GM21825 (cell line): ENCODE data around the gene SLC43A3.
"Not testable (repeated sequence)": the region's sequence is repeated elsewhere in the genome, so short reads cannot be mapped to it uniquely, and the experiment has no call there.

Experiments
- ATAC-seq: cut with Tn5 transposase; IDR thresholded peaks from one replicate; pipeline ENCODE4 v1.9.1; 2021; ENCODE audit warnings: mild to moderate bottlenecking, moderate library complexity; ENCODE audit not compliant: unreplicated experiment

Gene SLC43A3

DNA sequence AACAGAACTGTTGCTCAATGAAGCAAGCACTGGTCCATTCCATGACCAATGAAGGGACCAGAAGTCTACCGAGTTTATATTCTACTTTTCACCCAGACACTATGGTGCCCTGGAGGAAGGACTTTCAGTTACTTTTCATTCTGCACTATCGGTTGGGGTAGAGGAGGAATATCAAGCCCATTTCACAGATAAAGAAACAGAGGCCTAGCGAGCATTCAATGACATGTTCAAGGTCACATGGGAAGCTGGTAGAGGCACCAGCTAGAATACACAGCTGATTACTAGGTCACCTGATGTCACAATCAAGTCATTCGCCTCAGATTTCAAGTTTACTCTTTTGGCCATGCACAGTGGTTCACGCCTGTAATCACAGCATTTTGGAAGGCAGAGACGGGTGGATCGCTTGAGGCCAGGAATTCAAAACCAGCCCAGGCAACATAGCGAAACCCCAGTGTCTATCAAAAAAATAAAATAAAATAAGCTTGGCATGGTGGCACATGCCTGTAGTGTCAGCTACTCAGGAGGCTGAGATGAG, 18.9 kb downstream of the SLC43A3 start:
- ATAC-seq: no peak

DNA sequence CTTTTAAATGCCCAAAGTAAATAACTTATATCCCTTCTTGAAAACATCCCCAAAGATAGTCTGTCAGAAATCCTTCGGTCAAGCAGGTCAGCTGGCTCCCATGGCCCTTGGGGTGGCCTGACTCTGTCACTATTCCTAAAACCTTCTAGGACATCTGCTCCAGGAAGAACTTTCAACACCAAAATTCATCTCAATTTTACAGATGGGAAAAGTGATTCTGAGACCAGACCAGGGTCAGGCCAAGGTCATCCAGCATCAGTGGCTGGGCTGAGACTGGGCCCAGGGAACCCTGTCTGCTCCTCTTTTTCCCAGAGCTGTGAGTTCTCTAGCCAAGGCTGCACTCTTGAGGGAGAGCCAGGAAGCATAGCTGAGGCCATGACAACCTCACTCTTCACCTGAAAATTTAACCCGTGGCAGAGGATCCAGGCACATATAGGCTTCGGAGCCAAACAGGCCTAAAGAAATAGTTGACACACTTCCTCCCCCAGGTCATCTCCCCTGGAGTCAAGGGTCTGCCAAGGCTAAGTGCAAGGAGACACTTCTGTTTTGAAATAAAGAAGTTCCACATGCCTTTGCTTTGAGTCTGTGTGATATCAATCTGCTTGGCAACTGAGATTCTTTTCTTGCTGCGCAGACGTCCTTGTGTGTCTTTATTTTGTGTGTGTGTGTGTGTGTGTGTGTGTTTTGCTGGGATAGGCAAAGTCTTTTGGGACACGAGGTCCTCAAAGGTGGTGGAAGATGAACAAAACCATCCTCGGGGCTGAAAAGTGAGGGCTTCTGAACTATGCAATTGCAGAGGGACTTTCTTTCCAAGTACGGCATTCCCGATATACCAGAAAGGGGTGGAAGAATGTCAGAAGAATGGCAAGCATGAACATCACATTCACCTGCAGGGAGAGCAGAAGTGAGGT, 19.7 kb downstream of the SLC43A3 start:
- ATAC-seq: no peak

DNA sequence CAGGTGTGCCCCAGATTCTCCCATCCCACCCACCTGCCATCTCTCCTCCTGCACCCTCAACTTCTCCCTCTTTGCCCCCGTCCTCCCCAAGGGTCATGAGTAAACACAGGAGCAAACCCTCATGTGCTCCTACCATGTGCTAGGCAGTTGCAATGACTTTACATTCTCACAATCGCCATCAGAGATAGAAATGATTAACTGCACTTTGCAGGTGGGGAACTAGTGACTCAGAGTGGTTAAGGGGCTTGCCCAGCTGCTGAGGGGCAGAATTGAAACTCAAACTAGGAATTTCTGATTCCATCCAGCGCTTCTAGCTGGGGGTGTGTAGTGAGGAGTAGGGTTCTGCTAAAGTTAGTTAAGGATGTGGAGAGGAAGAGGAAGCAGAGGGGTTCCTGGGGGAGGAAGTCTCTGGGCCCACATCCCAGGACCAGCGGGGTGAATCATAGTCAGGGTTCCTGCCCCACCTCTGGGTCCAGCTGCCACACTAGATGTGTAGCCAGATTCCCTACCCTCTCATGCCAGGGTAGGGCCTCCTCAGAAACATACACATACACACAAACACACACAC, 20.5 kb downstream of the SLC43A3 start:
- ATAC-seq: peak; percentile 76

DNA sequence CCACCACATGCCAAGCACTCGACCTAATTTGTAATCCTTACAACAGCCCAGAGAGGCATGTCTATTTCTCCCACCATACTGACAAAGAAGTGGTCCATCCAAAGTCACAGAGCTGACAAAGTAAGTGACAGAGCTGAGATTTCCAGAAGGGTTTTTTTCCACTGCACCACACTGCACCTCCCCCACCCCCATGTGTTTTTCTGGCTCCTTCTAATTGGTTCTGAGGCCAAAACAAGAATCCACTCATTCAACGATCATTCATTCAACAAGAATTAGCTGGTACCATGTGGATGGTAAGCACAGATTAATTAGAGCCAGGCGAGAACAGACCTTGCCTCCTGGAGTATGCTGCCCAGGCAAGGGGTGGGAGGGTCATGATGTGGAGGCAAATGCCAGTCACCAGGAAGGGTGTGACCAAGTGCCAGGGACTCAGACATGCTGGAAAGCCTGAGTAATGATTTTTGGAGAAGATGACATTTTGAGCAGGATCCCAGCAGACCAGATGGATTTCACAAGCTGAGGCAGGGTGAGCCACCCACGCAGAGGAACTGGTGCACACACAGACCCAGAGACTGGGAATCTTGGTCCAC, 21.6 kb downstream of the SLC43A3 start:
- ATAC-seq: no peak

DNA sequence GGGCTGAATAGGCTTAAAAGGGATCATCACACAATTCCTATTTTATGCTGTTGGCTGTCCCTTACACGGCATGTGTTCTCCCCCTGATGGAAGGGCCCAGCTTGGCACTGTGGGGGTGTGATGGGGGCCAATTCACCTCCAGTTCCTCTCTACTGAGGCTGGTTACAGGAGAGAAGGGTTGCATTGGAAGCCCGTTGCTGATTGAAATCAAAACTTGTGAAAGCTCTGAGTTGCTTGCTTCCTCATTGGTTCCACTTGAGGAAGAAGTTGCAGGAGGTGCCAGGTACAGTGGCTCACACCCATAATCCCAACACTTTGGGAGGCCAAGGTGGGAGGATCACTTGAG, 23.1 kb downstream of the SLC43A3 start:
- no peak for ATAC-seq

DNA sequence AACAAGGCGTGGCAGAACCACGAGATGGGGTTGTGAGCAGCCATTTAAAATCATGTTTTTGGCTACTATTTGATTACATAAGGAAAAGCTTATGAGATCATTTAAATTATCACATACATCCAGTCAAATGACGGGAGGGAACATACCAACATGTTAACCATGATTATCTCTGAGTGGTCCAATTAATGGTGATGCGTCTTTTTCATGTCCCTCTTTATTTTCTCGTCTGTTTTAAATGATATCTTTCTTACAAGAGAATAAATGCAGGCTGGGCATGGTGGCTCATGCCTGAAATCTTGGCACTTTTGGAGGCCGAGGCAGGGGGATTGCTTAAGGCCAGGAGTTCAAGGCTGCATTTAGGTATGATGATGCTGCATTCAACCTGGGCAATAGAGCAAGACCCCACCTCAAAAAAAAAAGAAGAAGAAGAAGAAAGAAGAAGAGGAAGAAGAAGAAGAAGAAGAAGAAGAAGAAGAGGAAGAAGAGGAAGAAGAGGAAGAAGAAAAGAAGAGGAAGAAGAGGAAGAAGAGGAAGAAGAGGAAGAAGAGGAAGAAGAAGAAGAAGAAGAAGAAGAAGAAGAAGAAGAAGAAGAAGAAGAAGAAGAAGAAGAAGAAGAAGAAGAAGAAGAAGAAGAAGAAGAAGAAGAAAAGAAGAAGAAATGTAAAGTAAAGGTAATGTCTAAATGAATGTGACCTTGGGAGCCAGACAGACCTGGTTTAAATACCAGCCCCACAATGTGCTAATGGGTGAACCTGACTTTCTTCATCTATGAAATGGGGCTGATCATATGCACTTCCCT, 23.7 kb downstream of the SLC43A3 start:
- not testable (repeated sequence) for ATAC-seq

DNA sequence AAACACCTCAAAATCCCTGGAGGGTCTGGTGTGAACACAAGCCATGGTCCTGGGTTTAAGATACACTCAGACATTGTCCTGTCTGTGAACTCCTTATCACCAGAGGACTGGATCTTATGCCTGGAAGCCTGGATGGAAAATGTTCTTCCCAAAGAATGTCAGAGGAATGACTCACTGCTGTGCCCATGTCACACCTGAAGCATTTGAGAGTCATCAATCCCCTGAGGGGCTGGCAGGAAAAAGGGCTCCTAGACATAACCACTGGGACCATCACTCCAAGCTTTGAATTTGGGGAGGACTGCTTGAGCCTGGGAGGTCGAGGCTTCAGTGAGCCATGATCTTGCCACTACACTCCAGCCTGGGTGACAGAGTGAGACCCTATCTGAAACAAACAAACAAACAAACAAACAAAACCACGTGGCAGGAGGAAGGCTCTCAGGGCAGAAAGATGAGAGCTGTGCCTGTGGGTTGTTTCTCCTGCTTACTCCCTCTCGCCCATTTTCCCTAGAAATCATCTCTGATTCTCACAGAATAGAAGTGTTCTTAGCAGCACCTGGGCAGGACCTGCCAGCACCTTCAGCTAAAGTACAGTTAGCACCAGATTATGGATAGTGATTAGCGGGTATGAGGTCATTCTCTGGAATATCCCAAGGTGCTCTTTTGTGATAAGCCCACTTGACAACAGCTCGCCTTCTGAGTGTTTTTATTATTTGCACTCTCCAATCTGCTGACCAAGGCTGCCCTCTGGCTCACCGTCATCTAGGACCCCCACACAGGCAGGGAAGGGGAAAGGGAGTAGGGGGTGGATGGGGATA, 24.5 kb downstream of the SLC43A3 start:
- ATAC-seq: no peak

DNA sequence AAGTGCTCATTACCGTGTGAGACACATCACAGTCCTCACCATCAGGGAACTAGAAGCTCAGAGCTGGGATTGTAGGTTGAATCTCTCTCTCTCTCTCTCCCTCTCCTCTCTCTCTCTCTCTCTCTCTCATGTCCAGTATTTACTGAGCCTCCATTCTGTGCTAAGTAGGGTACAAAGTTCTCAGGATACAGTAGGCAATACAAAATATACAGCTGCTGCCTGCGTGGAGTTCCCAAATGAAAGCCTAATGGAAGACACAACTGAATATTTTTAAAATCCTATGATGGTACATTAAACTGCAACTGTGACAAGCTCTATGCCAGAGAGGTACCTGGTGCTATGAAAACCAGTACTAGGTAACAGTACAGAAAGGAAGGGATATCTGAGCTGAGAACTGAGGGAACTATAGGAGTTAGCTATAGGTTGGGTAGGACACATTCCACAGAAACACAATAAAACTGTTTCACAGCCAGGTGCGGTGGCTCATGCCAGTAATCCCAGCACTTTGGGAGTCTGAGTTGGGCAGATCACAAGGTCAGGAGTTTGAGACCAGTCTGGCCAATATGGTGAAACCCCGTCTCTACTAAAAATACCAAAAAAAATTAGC, 26.8 kb downstream of the SLC43A3 start:
- no peak for ATAC-seq

DNA sequence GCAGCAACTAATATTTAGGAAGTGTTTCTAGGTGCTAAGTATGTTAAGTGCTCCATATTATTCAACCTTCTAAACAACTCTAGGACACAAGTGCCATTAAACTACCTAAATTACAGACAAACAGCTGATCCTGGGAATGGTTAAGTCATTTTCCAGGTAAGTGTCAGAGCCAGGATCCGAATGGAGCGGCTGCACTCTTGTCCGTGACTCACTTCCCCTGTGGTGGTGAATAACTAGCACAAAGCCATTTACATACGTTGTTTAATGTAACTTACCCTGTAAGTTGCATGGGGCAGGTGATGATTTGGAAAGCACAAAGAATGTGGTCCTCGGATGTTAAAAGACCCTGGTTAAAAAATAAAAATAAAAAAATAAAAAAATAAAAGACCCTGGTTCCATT, 27.7 kb downstream of the SLC43A3 start:
- ATAC-seq: no peak

DNA sequence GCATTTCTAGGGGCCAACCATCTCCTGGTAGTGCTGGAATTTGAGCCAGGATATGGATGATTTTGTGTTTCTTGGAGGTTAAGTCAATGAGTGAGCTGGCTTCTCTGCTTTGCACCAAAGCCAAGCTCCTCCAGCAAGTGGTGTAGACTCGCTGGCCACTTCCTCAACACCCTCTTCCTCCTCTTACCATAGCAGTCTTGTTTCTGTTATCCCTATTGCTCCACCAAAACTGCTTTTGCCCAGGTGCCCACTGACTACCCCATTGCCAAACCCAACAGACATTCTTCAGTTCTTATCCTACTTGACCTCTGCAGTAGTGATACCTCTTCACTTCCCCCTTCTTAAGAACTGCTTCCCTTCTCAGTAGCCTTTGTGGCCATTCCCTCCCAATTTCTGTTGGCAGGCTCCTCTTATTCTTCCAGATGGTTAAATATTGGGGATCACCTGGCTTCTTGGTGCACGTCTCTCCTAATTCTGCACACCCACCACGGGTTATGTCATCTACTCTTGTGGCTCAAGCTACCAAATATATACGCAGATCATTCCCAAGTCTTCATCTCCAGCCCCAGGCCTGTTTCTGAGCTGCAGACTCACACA, 29.4 kb downstream of the SLC43A3 start:
- ATAC-seq: no peak

DNA sequence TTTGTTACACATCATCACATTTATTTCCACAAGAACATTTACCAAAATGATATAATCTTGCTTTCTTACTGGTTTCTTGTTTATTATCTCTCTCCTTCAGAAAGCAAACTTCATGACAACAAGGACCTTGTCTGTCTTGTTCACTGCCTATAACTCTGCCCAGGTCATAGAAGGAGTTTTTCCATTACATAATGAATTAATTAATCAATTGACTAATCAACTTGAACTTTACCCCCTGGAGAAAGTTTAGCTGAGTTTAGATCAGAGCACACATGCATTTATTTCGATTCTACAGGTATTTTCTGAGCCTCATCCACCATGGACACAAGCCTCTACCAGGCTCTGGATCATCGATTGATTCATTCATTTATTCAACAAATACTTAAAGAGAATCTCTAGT, 30.2 kb downstream of the SLC43A3 start:
- ATAC-seq: no peak

DNA sequence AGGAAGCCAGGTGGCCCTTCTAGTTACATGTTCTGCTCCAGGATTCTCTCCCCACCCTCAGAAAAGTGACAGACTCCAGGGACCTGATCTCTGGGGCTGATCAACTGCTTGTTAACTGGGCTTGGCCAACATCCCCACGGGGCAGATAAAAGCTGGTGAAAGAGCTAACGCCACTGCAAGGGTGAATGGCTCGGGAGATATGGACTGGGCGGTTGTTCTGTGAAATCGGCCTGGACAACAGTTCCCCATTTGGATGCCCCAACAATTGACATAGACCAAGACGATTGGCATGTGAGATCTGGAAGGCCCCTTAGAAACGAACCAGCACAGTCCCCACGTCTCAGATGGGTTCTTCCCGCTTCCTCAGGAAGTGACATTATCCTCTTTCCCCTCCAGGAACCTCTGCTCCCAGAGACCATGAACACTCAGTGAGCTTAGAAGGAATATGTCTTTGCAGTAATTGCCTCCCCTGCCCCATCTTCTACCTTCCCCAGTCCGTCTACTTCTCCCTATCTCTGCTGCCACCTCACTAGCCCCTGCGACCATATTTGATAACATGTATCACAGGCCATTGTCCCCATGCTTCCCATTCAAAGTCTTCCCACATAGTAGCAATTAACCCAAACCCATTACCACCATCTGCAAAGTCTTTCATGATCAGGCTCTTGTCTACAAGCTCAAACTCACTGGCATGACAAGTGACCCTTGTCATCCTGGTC, 30.9 kb downstream of the SLC43A3 start:
- no peak for ATAC-seq

DNA sequence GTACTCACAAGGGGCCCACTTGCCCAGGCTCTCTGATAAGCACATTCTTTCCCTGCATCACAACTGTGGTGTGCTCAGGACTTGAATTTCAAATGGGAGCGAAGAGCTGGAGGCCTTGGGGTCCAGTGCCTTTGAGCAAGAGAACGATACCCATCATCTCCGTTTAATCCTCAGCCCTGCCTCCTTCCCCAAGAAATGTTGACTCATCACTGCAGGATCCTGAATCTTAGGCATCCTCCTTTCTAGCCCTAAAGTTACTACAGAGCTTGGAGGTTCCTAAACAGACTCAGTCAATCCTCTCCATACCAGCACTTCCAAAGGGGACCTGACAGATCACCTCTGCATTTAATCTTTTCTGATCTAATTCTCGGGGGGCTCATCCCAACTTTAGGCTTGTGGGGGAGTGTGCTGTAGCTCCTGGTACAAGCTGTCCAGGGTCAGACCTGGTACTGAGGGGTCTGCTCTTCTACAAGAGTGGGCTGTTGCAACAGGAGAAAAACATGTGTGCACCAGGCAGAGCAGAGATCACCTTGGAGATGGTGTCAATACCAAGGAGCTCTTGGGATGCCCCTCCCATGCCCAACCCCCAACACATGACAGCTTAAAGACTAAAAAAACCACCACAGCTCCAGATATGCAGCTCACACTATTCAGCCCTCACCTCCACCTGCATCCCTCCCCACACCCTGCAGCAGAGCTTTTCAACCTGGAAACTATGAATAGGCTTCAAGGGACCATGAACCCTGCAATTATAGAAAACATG, 32.5 kb downstream of the SLC43A3 start:
- ATAC-seq: no peak

DNA sequence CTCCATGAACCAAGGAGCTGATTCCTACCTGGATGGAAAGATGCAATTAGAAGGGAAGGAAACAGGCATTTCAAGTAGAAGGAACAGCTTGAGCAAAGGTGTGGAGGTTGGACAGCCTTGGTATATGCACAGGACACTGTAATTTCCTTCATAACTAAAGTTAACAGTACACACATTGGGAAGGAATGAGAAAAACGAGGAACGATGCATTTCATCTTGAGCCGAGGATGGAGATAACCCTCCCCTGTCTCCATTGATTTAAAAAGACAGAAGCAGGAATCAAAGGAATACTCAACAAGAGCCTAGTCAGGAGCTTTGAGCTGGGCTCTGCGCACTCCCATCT, 34.2 kb downstream of the SLC43A3 start:
- ATAC-seq: no peak

DNA sequence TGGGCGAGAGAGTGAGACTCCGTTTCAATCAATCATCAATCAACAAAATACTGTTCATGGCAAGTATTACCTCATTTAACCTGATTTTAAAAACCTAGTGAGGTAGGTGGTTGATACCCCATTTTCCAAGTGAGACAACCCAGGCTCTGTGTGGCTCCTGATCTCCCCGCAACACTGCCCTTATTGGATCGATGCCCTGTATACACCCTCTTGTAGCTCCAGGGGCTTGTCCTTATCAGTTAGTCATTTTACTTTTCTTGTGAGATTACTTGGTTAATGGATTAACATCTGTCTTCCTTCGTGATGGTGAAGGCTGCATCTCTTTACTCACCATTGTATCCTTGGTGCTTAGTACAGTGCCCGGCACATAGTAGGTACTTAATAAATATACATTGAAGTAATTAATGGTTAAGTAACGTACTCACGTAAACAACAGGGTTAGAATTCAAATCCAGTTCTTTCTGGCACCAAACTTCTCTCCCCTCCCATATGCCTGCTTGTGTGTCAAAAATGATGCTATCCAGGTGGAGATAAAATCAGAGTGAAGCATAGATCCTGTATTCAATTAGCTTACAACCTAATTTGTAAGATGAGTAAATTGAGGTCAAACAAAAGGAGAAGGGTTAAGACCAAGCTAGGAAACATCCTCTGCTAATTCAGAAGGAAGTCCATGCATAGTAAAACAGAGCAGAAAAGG, 34.7 kb downstream of the SLC43A3 start:
- no peak for ATAC-seq

DNA sequence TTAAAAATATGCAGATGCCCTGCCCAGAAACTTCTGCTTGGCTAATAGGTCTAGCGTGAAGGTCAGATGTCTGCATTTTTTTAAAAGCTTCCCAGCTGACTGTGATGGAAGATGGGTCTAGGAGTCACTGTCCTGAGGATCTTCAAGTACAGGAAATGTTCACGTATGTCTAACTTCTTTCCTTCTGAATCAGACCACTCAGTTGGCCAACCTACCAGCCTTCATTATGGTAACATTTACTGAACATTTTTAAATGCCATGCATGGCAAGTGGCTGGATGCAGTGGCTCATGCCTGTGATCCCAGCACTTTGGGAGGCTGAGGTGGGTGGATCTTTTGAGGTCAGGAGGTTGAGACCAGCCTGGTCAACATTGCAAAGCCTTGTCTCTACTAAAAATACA, 35.4 kb downstream of the SLC43A3 start:
- no peak for ATAC-seq

DNA sequence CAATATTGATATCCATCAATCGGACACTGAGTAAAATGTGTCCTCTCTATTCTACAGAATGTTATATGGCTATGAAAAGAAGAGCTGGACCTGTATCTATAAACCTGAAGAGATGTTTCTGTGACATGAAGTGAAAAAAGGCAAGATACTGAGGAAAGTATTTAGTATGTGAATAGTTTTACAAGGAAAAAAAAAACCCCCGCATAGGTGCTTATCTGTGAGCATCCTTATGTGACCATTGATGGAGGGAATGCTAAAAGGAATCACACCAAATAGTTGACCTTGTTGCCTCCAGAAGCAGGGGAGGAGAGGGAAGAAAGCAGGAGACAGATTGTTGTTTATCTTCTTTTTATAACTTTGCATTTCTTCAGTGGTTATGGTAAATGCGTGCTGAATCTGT, 35.8 kb downstream of the SLC43A3 start:
- no peak for ATAC-seq

DNA sequence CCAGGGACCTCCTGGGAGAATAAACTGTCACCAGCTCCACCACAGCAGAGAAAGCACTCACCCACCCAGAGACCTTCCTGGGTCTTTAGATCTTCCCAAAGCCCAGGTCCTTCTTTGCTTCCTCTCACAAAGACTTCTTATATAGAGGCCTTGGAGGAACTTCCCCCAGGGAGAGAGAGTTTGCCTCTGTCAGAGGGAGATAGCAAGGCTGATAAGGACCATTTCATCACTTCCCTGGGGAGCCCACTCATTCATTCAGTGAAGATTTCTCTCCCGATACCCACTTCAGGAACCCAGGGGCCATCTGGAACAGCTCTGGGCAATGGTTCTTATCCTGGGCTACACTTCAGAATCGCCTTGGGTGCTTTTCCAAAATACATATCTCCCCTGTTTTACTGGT, 36.4 kb downstream of the SLC43A3 start, which contains the start of gene PRG2:
Gene PRG2 (minus strand): TSS at position 116 of the 400 bp plus-strand sequence. CDS start 706 bp downstream, outside the sequence.
- no peak for ATAC-seq
